WERI-Rb-1 (cell line): ENCODE measurements around the gene TNRC18.

ENCODE experiments used
- DNase-seq: peaks from one replicate; pipeline ENCODE4 v3.0.0-alpha.2; 2020
- H3K27ac ChIP-seq: fragments of 250-450 bp; sonication (Bioruptor Pico); 2 replicates; pipeline ENCODE4 v1.5.1; 2020; ENCODE audit warnings: mild to moderate bottlenecking, moderate library complexity
- H3K27me3 ChIP-seq: fragments of 250-450 bp; sonication (Bioruptor Pico); 2 replicates; pipeline ENCODE4 v1.5.1; 2021; ENCODE audit warnings: mild to moderate bottlenecking, low read depth, moderate library complexity; ENCODE audit not compliant: insufficient read depth, severe bottlenecking
- H3K36me3 ChIP-seq: fragments of 250-450 bp; sonication (Bioruptor Pico); 2 replicates; pipeline ENCODE4 v1.5.1; 2020; ENCODE audit warnings: mild to moderate bottlenecking, moderate library complexity
- H3K4me3 ChIP-seq: 2 replicates; pipeline ENCODE4 v1.5.1; 2011; ENCODE audit warnings: low read depth, mild to moderate bottlenecking, control low read depth, low read length
- H3K9me3 ChIP-seq: fragments of 250-450 bp; sonication (Bioruptor Pico); 2 replicates; pipeline ENCODE4 v1.5.1; 2021; ENCODE audit warnings: mild to moderate bottlenecking, moderate library complexity; ENCODE audit not compliant: severe bottlenecking
- CTCF ChIP-seq: IDR thresholded peaks from 2 replicates; pipeline ENCODE4 v1.5.1; 2011; ENCODE audit warnings: low read depth, mild to moderate bottlenecking, control low read depth, inconsistent platforms, low read length

Gene TNRC18

GRCh38 chr7:5433181-5433580 is 9.5 kb upstream of the TNRC18 start:
- Histone ChIP-seq H3K36me3 (peaks cover 2% of the 10 kb centered on the region), H3K27ac (no peak overlapping the region), H3K9me3 (peaks cover 4% of the 10 kb centered on the region), H3K4me3 (no peak overlapping the region), H3K27me3 (no peaks in the 10 kb centered on the region)
- no peak for DNase-seq
- TF ChIP-seq CTCF: no peak

- no peak for TF ChIP-seq CTCF
- peaks cover 4% of the 10 kb centered on the region for H3K9me3 ChIP-seq
- no peaks in the 10 kb centered on the region for H3K27me3 ChIP-seq
- no peak overlapping the region for H3K27ac ChIP-seq
- no peak overlapping the region for H3K4me3 ChIP-seq
- H3K36me3 ChIP-seq: peaks cover 3% of the 10 kb centered on the region
- no peak for DNase-seq
Observed at GRCh38 chr7:5432691-5433090, 9.1 kb upstream of the TNRC18 start.

- Histone ChIP-seq H3K27me3 (no peaks in the 10 kb centered on the region), H3K27ac (no peak overlapping the region), H3K9me3 (peaks cover 4% of the 10 kb centered on the region), H3K36me3 (peaks cover 3% of the 10 kb centered on the region; the same call in 1 of the 2 replicates), H3K4me3 (no peak overlapping the region)
- DNase-seq: no peak
- no peak for TF ChIP-seq CTCF
Observed at GRCh38 chr7:5431560-5432015, 8.0 kb upstream of the TNRC18 start.

GRCh38 chr7:5430612-5430947 is 6.9 kb upstream of the TNRC18 start:
- Histone ChIP-seq H3K27me3 (no peaks in the 10 kb centered on the region), H3K9me3 (peaks cover 4% of the 10 kb centered on the region), H3K36me3 (peaks cover 3% of the 10 kb centered on the region; the same call in 1 of the 2 replicates), H3K4me3 (no peak overlapping the region), H3K27ac (no peak overlapping the region)
- no peak for TF ChIP-seq CTCF
- no peak for DNase-seq

GRCh38 chr7:5429857-5430611 is 6.4 kb upstream of the TNRC18 start:
- H3K9me3 ChIP-seq: peaks cover 4% of the 10 kb centered on the region
- H3K36me3 ChIP-seq: peaks cover 3% of the 10 kb centered on the region; the same call in 1 of the 2 replicates
- peaks cover 1% of the 10 kb centered on the region for H3K27me3 ChIP-seq
- TF ChIP-seq CTCF: no peak
- H3K4me3 ChIP-seq: no peak overlapping the region
- DNase-seq: no peak
- H3K27ac ChIP-seq: peak overlapping the region; percentile 21
